Liver (tissue), 9 donors: Measurements from ENCODE around the gene HAND1. TPM values are rescaled to one million over a fixed set of nuclear protein-coding genes. Genes with fewer than 3 reads are reported as not detected.
"Not testable (repeated sequence)": the region's sequence is repeated elsewhere in the genome, so short reads cannot be mapped to it uniquely, and the experiment has no call there.

Experiments used
- DNase-seq: peaks from one replicate; pipeline ENCODE4 v3.0.0-alpha.2; 2017; ENCODE audit warnings: low spot score
- H3K27ac ChIP-seq, 2 donors: one replicate each; pipeline ENCODE4 v1.7.0; 2013; ENCODE audit warnings: inconsistent platforms in 2 of 2, low read length in 2 of 2, control low read depth in 1 of 2, low read depth in 1 of 2, mild to moderate bottlenecking in 1 of 2
- H3K27me3 ChIP-seq, 4 donors: one replicate each; pipeline versions ENCODE4 v1.6.1 to v1.7.0; 2013; ENCODE audit warnings: low read length in 3 of 4, inconsistent platforms in 1 of 4, mild to moderate bottlenecking in 1 of 4, moderate library complexity in 1 of 4; ENCODE audit not compliant: control insufficient read depth in 4 of 4, insufficient read depth in 4 of 4
- H3K36me3 ChIP-seq, 4 donors: one replicate each; pipeline versions ENCODE4 v1.6.1 to v1.7.0; 2013; ENCODE audit warnings: low read length in 3 of 4, mild to moderate bottlenecking in 3 of 4, low read depth in 1 of 4, moderate library complexity in 1 of 4; ENCODE audit not compliant: control insufficient read depth in 4 of 4, insufficient read depth in 3 of 4
- H3K4me1 ChIP-seq, 4 donors: one replicate each; pipeline versions ENCODE4 v1.6.1 to v1.7.0; 2013; ENCODE audit warnings: low read length in 3 of 4, mild to moderate bottlenecking in 3 of 4, moderate library complexity in 1 of 4; ENCODE audit not compliant: control insufficient read depth in 4 of 4, insufficient read depth in 4 of 4
- H3K4me3 ChIP-seq, 3 donors: one replicate each; pipeline versions ENCODE4 v1.6.1 to v1.7.0; 2013; ENCODE audit warnings: low read length in 3 of 3, control low read depth in 1 of 3, low read depth in 1 of 3, mild to moderate bottlenecking in 1 of 3
- H3K9ac ChIP-seq, 2 donors: one replicate each; pipeline ENCODE4 v1.7.0; 2013; ENCODE audit warnings: low read length in 2 of 2, mild to moderate bottlenecking in 2 of 2, moderate library complexity in 2 of 2, control low read depth in 1 of 2, low read depth in 1 of 2
- H3K9me3 ChIP-seq, 4 donors: one replicate each; pipeline versions ENCODE4 v1.6.1 to v1.7.0; 2013; ENCODE audit warnings: low read length in 3 of 4; ENCODE audit not compliant: control insufficient read depth in 4 of 4
- FOXA2 ChIP-seq: IDR thresholded peaks from 2 replicates; pipeline ENCODE4 v1.6.1; 2016; ENCODE audit warnings: antibody characterized with exemption
- GABPA ChIP-seq, 2 donors: IDR thresholded peaks in 1 of 2; conservative IDR thresholded peaks in 1 of 2; 2 replicates each; pipeline ENCODE4 v1.6.1; 2016; ENCODE audit warnings: antibody characterized with exemption in 2 of 2, mild to moderate bottlenecking in 1 of 2, moderate library complexity in 1 of 2
- HNF4A ChIP-seq, 2 donors: conservative IDR thresholded peaks; 2 replicates each; pipeline ENCODE4 v1.6.1; 2016; ENCODE audit warnings: antibody characterized with exemption in 2 of 2, mild to moderate bottlenecking in 2 of 2
- HNF4G ChIP-seq: IDR thresholded peaks from 2 replicates; pipeline ENCODE4 v1.6.1; 2016; ENCODE audit warnings: antibody characterized with exemption
- JUND ChIP-seq, 2 donors: IDR thresholded peaks; 2 replicates each; pipeline ENCODE4 v1.6.1; 2016; ENCODE audit warnings: antibody characterized with exemption in 2 of 2
- RAD21 ChIP-seq, 2 donors: IDR thresholded peaks; 2 replicates each; pipeline ENCODE4 v1.6.1; 2016; ENCODE audit warnings: antibody characterized with exemption in 2 of 2, mild to moderate bottlenecking in 2 of 2
- REST ChIP-seq: IDR thresholded peaks from 2 replicates; pipeline ENCODE4 v1.6.1; 2016; ENCODE audit warnings: antibody characterized with exemption, mild to moderate bottlenecking
- RXRA ChIP-seq, 2 donors: IDR thresholded peaks; 2 replicates each; pipeline ENCODE4 v1.6.1; 2017 to 2018; ENCODE audit warnings: antibody characterized with exemption in 2 of 2, mild to moderate bottlenecking in 1 of 2
- SP1 ChIP-seq: IDR thresholded peaks from 2 replicates; pipeline ENCODE4 v1.6.1; 2018; ENCODE audit warnings: antibody characterized with exemption, mild to moderate bottlenecking
- WGBS: extraction: QIAGEN DNeasy Blood & Tissue Kit; methylation state at CpG from one replicate; pipeline ENCODE4 v1.1.7; 2013; 5-methylcytosine and 5-hydroxymethylcytosine counted together
- polyA plus RNA-seq, 2 donors: library from polyadenylated mRNA; stranded (reverse) in 1 of 2; unstranded in 1 of 2; fragments of 200-250 nt in 1 of 2; fragments of >200 nt in 1 of 2; fragmentation: Nextera tagmentation in 1 of 2; extraction: Ambion mirVana in 1 of 2; gene quantifications; one replicate each; pipeline versions ENCODE4 v1.2.1 to v1.2.3, GENCODE V29; 2013 to 2015
- total RNA-seq, 2 donors: library from RNA; depleted of rRNA; stranded (reverse); fragments of >200 nt; gene quantifications; one replicate each; pipeline ENCODE4 v1.2.3, GENCODE V29; 2014
- TF ChIP-seq, protein P1 (sequence below): IDR thresholded peaks from 2 replicates; pipeline ENCODE4 v1.6.1; 2016; ENCODE audit warnings: antibody characterized with exemption
- TF ChIP-seq, protein P2 (sequence below): IDR thresholded peaks from 2 replicates; pipeline ENCODE4 v1.6.1; 2016; ENCODE audit warnings: antibody characterized with exemption
- TF ChIP-seq, protein P3 (sequence below): IDR thresholded peaks from 2 replicates; pipeline ENCODE4 v1.6.1; 2016; ENCODE audit warnings: antibody characterized with exemption
- donor health status: healthy.
- donor health status: healthy.
- donor health status: healthy.
- donor health status: healthy.
- donor health status: healthy.

Gene HAND1
- total and polyA plus RNA-seq, 4 donors: not detected

DNA sequence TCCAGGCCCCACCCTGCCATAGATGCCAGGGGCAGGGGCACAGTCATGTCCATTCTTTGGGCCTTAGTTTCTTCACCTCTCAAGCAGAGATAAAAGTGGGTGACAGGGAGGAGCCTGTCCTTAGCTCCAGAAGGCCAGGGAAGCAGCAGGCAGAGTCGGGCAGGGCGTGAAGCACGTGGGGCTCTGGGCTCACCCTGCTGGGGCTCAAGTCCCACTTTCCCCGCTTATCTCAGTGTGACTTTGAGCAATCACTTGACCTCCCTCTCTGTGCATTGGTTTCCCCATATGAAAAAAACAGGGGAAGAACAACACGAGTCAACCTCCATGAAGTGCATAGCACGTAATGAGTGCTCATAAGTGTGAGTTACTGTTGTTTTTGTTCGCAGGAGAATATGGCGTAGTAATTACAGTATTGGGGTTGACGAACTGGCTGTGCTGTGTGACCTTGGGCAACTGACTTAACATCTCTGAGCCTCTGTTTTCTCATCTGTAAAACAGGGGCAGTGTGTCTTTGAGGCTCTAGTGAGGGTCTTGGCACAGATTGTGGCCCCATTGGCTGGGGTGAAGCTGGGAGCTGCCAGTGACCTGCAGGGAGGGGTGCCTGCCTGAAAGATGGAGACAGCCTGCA, 39.9 kb upstream of the HAND1 start (continued):
- TF ChIP-seq, protein P1, sequence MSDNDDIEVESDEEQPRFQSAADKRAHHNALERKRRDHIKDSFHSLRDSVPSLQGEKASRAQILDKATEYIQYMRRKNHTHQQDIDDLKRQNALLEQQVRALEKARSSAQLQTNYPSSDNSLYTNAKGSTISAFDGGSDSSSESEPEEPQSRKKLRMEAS: no peak
- no peak for TF ChIP-seq GABPA (IDR thresholded peaks at IDR 0.05 in 1 of 2, conservative IDR thresholded peaks at IDR 0.05 in 1 of 2)

DNA sequence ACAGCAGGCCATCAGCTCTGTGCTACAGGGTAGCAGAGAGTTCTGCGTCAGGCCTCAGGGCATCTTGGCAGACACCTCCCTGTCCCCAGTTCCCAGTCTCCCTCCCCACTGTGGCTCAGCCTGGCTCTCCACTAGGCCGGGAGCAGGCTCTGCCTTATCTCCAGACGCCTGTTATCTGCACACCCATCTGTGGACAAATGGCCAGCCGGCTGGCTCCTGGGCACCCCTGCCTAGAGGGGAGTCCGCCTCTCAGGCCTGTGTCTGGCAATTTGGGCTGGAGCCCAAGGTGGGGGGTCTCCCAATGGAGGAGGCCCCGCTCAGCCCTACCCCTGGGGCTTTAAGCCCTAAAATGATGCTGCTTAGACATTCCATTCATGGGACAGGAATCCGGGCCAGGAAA, 39.2 kb upstream of the HAND1 start:
- Histone ChIP-seq H3K9ac (no peak overlapping the region), H3K4me1 (peaks cover 0 to 7% (median 3%) of the 10 kb centered on the region in 4 donors), H3K9me3 (no peaks in the 10 kb centered on the region), H3K36me3 (no peaks in the 10 kb centered on the region), H3K27ac (no peak overlapping the region), H3K27me3 (peaks cover 0 to 12% (median 0%) of the 10 kb centered on the region in 4 donors), H3K4me3 (no peak overlapping the region)
- 90% methylated on average over 7 of the region's 7 CpGs for WGBS
- no peak for DNase-seq
- no peak for TF ChIP-seq SP1
- TF ChIP-seq, protein P1: no peak
- no peak for TF ChIP-seq REST
- TF ChIP-seq HNF4A (conservative IDR thresholded peaks at IDR 0.05): no peak
- no peak for TF ChIP-seq RXRA (IDR thresholded peaks at IDR 0.05)
- no peak for TF ChIP-seq FOXA2
- TF ChIP-seq, protein P2, sequence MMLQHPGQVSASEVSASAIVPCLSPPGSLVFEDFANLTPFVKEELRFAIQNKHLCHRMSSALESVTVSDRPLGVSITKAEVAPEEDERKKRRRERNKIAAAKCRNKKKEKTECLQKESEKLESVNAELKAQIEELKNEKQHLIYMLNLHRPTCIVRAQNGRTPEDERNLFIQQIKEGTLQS: no peak
- TF ChIP-seq, protein P3, sequence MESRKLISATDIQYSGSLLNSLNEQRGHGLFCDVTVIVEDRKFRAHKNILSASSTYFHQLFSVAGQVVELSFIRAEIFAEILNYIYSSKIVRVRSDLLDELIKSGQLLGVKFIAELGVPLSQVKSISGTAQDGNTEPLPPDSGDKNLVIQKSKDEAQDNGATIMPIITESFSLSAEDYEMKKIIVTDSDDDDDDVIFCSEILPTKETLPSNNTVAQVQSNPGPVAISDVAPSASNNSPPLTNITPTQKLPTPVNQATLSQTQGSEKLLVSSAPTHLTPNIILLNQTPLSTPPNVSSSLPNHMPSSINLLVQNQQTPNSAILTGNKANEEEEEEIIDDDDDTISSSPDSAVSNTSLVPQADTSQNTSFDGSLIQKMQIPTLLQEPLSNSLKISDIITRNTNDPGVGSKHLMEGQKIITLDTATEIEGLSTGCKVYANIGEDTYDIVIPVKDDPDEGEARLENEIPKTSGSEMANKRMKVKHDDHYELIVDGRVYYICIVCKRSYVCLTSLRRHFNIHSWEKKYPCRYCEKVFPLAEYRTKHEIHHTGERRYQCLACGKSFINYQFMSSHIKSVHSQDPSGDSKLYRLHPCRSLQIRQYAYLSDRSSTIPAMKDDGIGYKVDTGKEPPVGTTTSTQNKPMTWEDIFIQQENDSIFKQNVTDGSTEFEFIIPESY: no peak
- TF ChIP-seq HNF4G: no peak
- TF ChIP-seq JUND (IDR thresholded peaks at IDR 0.05): no peak

GRCh38 chr5:154516475-154516874, 38.4 kb upstream of the HAND1 start:
- H3K27ac ChIP-seq: no peak overlapping the region
- DNase-seq: no peak
- no peaks in the 10 kb centered on the region for H3K36me3 ChIP-seq
- peaks cover 0 to 12% (median under 1%) of the 10 kb centered on the region in 4 donors for H3K27me3 ChIP-seq
- H3K4me1 ChIP-seq: peaks cover 0 to 7% (median 3%) of the 10 kb centered on the region in 4 donors
- H3K9me3 ChIP-seq: no peaks in the 10 kb centered on the region
- WGBS: 85% methylated on average over 5 of the region's 5 CpGs
- H3K4me3 ChIP-seq: no peak overlapping the region
- no peak for TF ChIP-seq SP1
- TF ChIP-seq, protein P2: no peak
- TF ChIP-seq RAD21 (IDR thresholded peaks at IDR 0.05): no peak
- no peak for TF ChIP-seq HNF4G
- no peak overlapping the region for H3K9ac ChIP-seq

- WGBS: 75% methylated on average over 6 of the region's 6 CpGs
- H3K27ac ChIP-seq, H3K9me3 ChIP-seq, H3K9ac ChIP-seq, DNase-seq, H3K4me3 ChIP-seq, H3K36me3 ChIP-seq, H3K4me1 ChIP-seq: not testable (repeated sequence)
- H3K27me3 ChIP-seq: peaks cover 0 to 16% (median 2%) of the 10 kb centered on the region in 4 donors
These were observed 37.5 kb upstream of the HAND1 start for GRCh38 chr5:154515488-154515887.
